Mesenteric fat pad (tissue), 1 donor: ENCODE measurements around the gene SLFN12. TPM values are rescaled to one million over a fixed set of nuclear protein-coding genes. Genes with fewer than 3 reads are reported as not detected.
"Not testable (repeated sequence)": the region's sequence is repeated elsewhere in the genome, so short reads cannot be mapped to it uniquely, and the experiment has no call there.

Source experiments
- DNase-seq: peaks from one replicate; pipeline ENCODE4 v3.0.0-alpha.2; 2020; ENCODE audit warnings: low spot score
- total RNA-seq: library from RNA; stranded (reverse); fragmentation: NEBNext Ultra II Directional; extraction: Animal tissue kit (Norgen Biotek cat#: 25700); gene quantifications from one replicate; pipeline ENCODE4 v1.2.1, GENCODE V29; 2021
- donor health status: DM: yes; HTN: yes; CAD: no.

Gene SLFN12
- total RNA-seq, 1 donor from 2014 or later = 17.7 TPM

GRCh38 chr17:35414247-35414646 is 18.1 kb downstream of the SLFN12 start:
- DNase-seq = no peak

- DNase-seq = no peak
Measured at GRCh38 chr17:35407531-35407930, 24.8 kb downstream of the SLFN12 start.

DNA sequence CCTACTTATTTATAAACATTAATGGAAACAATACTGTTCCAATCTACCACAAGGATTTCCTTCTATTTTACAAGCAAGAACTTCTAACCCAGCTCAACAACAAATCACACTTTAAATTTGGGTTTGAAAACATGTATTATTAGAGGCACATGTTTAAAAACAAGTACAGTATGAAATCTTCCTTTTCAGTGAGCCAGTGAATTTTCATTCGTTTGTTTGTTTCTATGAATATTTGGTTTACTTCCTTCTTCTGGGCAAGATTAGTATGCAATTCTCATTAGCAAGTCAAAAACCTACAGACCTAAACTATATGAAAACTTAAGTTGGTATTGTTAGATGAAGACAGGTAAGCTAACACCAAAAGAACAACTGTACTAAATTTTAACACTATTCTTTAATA is 25.7 kb downstream of the SLFN12 start:
- no peak for DNase-seq

DNA sequence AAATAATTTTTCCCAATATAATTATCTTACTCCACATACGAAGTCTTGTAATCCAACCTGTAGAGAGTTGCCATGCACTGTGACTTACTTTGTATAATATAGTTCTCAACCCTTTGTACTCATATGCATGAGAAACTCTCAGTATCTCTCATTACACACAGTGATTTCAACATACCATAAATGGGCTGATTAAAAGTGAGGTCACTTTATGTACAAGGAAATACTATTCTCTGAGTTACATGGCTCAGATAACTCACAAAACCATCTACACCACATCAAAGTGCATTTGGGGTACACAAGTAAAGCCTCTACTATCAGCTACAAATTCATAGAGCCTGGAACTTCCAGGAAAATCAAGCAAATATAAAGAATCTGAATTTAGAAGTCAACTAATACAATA is 27.9 kb downstream of the SLFN12 start:
- no peak for DNase-seq

- DNase-seq = not testable (repeated sequence)
Measured at GRCh38 chr17:35393783-35394182, 38.5 kb downstream of the SLFN12 start.

- no peak for DNase-seq
Measured at GRCh38 chr17:35390663-35391062, 41.6 kb downstream of the SLFN12 start.

DNA sequence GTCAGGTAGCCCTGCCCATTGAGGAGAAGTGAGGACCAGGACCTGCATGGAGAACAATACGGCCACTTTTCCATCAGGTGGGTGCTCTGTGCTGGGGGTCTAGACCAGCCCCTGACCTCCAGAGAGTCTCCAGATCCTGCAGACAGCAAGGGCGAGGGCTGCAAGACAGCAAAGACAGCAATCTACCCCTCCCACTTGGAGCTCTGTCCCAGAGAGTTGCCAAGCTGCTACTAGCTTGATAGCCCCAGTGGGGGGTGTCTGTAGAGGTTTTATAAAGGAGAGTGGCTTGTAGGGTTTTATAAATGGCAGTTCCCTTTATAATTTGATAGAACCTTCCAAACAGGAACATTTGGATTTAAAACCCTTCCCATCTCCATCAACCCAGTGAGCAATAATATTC is 42.1 kb downstream of the SLFN12 start:
- DNase-seq = no peak

- no peak for DNase-seq
Measured at GRCh38 chr17:35387496-35387895, 44.8 kb downstream of the SLFN12 start.

DNA sequence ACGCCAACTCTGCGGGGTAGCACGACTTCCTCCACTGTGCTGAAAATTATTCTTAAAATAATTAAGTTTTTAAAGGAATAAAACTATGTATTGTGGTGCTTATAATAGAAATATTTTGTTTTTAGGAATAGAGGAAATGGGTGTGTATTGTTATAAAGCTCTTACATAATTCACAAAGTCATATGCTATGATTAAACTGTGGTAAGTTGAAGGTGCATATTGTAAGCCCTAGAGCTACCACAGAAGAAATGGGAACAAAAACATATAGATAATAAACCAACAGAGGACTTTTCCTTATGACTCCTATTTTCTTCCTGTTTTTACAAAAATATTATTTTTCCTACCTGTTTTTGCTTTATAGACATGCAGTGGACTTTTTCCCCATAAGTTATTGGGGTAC is 54.6 kb downstream of the SLFN12 start:
- no peak for DNase-seq

DNA sequence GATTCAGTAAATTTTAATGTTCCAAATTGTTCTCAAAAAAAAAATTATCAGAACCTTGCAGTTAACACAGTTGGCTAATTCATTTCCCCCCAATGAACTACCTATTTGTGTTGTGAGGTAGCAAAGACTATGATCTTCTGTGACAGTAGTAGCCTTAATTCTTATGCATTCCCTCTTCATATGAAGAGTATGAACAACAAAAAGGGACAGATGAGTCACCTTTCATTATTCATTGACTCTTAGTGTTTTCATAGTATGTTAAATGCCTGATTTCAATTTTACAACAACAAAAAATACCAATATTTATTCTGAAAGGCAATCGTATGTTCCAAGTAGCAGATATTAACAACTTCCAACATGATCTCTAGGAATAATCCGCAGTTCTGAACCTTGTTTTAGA is 55.2 kb downstream of the SLFN12 start:
- no peak for DNase-seq

GRCh38 chr17:35376245-35376644 is 56.1 kb downstream of the SLFN12 start:
- no peak for DNase-seq

DNA sequence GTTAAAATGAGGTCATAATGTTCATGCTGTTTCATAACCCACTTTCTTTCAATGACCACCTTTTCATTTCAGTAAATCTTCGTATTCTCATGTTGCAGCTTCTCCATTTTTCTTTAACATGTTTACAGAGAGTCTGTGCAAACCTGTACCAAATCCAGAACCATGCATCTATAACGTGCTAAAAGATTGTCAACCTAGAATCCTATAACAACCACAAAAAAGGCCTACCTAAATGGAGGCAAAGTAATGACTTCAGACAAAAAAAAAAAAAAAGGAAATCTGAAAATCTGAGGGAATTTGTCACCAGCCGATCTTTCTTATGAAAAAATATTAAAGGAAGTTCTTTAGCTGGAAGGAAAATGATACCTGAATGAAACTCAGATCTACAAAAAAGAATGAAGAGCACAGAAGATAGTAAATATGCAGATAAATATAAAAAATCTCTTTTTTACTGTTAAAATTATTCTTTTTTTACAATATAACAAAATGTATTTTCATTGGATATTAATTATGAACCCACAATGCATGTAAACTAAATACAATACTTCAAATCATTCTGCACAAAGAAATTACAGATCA is 57.4 kb downstream of the SLFN12 start:
- no peak for DNase-seq

DNA sequence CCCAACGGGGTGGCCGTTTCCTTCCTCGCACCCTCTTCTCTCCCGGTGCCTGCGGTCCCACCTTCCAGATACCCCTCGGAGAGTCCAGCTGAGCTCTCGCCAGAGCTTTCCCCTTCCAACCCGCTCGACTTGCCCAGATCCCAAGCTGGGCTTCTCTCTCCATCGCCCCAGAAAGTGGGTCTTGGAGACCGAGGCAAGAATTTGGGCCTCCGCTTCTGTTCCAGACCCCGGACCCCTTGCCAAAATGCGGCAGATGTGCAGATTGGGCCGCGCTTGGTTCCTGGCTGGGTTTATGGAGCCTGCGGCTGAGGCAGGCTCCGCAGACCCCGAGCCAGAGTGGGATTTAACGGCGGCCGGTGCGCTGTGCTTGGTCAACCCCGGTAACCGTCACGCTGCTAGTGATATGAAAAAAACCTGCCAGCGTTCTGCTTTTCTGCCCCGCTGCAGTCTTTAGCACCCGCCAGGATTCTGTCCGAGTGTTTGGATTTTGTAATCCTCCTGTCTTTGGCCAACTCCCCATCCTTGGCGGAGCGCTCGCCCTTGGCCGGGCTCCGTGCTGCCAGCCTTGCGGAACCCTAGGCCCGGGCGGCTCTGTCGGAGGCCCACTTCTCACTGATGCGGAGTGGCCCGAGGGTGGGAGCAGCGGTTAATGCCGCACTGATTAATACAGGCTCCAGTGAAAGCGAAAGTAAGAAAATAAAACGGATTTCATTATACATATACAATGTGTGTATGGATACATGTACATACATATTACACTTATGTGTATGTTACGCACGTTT is 58.1 kb downstream of the SLFN12 start:
- no peak for DNase-seq

- DNase-seq = peak; percentile 94
Measured at GRCh38 chr17:35373534-35373983, 58.7 kb downstream of the SLFN12 start, which contains the start of gene SLFN11. Gene SLFN11 (minus strand): TSS chr17:35373621. CDS start chr17:35363807, 9,814 bp downstream.

DNA sequence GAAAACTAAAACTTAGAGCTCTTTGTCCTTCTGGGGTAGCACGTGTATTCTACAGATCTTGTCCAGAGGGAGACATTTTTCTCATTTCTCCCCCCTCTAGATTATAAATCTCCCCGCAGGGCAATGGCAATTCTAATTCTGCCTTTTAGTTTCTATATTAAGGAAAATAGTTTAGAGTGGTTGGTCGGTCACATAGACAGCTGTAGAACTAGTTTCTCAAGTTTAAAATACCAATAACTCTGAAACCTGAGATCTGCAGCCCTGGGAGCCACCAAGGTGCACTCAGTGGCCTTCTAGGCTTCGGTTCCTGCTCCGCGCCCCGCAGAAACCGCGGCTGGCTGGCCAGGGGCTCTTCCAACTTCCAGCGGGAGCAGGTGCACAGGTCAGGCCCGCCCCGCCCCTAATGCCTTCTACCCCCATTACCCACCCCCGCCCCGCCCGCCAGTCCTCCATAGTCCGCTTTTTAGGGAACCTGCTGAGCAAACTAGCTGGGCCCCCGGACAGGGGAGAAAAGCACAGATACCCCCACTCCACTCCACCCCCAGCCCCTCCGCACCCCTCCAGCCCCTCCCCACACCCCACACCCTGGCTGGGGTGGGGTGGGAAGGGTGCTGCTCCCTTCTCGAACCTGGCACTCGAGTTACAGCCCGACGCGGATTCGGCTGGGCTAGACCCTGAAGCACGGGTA is 59.3 kb downstream of the SLFN12 start:
- no peak for DNase-seq

DNA sequence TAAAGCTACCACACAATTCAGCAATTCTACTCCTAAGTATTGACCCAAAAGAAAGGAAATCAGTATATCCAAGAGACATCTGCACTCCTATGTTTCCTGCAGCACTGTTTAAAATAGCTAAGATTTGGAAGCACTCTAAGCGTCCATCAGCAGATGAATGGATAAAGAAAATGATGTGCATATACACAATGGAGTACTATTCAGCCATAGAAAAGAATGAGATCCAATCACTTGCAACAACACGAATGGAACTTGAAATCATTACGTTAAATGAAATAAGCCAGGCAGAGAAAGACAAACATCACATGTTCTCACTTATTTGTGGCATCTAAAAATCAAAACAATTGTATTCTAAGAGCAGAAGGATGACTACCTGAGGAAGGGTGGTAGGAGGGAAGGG is 60.4 kb downstream of the SLFN12 start:
- DNase-seq = no peak

GRCh38 chr17:35368081-35368830 is 64.0 kb downstream of the SLFN12 start:
- DNase-seq = no peak

DNA sequence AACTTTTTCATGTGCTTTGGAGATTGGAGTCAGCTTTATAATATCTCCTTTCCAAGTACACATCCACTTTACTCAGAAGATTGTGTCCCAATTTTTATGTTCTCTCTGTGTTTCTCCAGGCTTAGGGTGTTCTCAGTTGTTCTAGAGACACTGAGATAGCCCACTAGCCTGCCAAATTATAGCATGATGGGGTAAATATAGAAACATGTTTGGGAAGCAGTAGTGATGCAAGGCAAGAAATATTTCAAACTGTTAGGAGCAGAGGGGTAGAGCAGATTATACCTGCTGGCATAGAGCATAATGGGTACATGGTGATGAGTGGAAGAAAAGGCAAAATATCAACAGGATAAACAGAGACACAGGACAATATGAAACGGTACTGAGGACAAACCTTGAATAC is 71.3 kb downstream of the SLFN12 start:
- no peak for DNase-seq
